NK-92 (cell line): ENCODE measurements around the gene RAPGEF5.

Experiments
- DNase-seq: peaks from one replicate; lab custom pipeline; 2025; ENCODE audit not compliant: unreplicated experiment; lab: John Stamatoyannopoulos, UW

The RAPGEF5 gene

GRCh38 chr7:22350466-22351328 lies 6.3 kb downstream of the RAPGEF5 start:
- no peak for DNase-seq

GRCh38 chr7:22348379-22348778 lies 8.6 kb downstream of the RAPGEF5 start:
- DNase-seq, result no peak

GRCh38 chr7:22346383-22347107 lies 10.4 kb downstream of the RAPGEF5 start:
- no peak for DNase-seq

GRCh38 chr7:22344655-22345054 lies 12.3 kb downstream of the RAPGEF5 start:
- DNase-seq, result no peak

GRCh38 chr7:22343612-22344011 lies 13.3 kb downstream of the RAPGEF5 start:
- DNase-seq, result no peak

- no peak for DNase-seq
These were observed 13.9 kb downstream of the RAPGEF5 start for GRCh38 chr7:22343071-22343470.

GRCh38 chr7:22339725-22340390 lies 17.1 kb downstream of the RAPGEF5 start:
- no peak for DNase-seq

GRCh38 chr7:22338877-22339276 lies 18.1 kb downstream of the RAPGEF5 start:
- no peak for DNase-seq

GRCh38 chr7:22338411-22338810 lies 18.5 kb downstream of the RAPGEF5 start:
- DNase-seq, result no peak

GRCh38 chr7:22333680-22334141 lies 23.2 kb downstream of the RAPGEF5 start:
- no peak for DNase-seq

- no peak for DNase-seq
These were observed 24.5 kb downstream of the RAPGEF5 start for GRCh38 chr7:22332461-22332870.

- DNase-seq, result no peak
These were observed 25.2 kb downstream of the RAPGEF5 start for GRCh38 chr7:22331704-22332103.

- no peak for DNase-seq
These were observed 26.1 kb downstream of the RAPGEF5 start for GRCh38 chr7:22330903-22331302.

GRCh38 chr7:22329816-22330524 lies 27.0 kb downstream of the RAPGEF5 start:
- DNase-seq, result no peak

- DNase-seq, result no peak
These were observed 30.8 kb downstream of the RAPGEF5 start for GRCh38 chr7:22326181-22326580.

GRCh38 chr7:22325671-22326070 lies 31.3 kb downstream of the RAPGEF5 start:
- DNase-seq, result no peak

GRCh38 chr7:22323714-22324113 lies 33.2 kb downstream of the RAPGEF5 start:
- no peak for DNase-seq

GRCh38 chr7:22320416-22320815 lies 36.5 kb downstream of the RAPGEF5 start:
- DNase-seq, result no peak

- DNase-seq, result no peak
These were observed 37.2 kb downstream of the RAPGEF5 start for GRCh38 chr7:22319424-22320403.

GRCh38 chr7:22318376-22318775 lies 38.6 kb downstream of the RAPGEF5 start:
- no peak for DNase-seq
